ENCODE measurements around the gene EFS.

Gene EFS

DNA sequence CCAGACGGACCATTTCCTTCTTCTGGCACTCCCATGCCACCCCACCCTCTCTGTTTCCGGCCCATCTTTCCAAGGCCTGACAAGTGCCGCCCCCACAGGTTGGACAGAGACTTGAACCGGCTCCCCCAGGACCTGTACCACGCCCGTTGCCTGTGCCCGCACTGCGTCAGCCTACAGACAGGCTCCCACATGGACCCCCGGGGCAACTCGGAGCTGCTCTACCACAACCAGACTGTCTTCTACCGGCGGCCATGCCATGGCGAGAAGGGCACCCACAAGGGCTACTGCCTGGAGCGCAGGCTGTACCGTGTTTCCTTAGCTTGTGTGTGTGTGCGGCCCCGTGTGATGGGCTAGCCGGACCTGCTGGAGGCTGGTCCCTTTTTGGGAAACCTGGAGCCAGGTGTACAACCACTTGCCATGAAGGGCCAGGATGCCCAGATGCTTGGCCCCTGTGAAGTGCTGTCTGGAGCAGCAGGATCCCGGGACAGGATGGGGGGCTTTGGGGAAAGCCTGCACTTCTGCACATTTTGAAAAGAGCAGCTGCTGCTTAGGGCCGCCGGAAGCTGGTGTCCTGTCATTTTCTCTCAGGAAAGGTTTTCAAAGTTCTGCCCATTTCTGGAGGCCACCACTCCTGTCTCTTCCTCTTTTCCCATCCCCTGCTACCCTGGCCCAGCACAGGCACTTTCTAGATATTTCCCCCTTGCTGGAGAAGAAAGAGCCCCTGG, 10.7 kb upstream of the EFS start:
- TF ChIP-seq, protein P1, sequence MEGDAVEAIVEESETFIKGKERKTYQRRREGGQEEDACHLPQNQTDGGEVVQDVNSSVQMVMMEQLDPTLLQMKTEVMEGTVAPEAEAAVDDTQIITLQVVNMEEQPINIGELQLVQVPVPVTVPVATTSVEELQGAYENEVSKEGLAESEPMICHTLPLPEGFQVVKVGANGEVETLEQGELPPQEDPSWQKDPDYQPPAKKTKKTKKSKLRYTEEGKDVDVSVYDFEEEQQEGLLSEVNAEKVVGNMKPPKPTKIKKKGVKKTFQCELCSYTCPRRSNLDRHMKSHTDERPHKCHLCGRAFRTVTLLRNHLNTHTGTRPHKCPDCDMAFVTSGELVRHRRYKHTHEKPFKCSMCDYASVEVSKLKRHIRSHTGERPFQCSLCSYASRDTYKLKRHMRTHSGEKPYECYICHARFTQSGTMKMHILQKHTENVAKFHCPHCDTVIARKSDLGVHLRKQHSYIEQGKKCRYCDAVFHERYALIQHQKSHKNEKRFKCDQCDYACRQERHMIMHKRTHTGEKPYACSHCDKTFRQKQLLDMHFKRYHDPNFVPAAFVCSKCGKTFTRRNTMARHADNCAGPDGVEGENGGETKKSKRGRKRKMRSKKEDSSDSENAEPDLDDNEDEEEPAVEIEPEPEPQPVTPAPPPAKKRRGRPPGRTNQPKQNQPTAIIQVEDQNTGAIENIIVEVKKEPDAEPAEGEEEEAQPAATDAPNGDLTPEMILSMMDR (IDR thresholded peaks at IDR 0.05; ENCODE audit: borderline replicate concordance, control extremely low read depth, extremely low read depth, insufficient read depth, missing control alignments): no peak
- in situ Hi-C loops (cut with MboI; ENCODE audit: low sequenced_read_pairs, unreplicated experiment): no loop called here

DNA sequence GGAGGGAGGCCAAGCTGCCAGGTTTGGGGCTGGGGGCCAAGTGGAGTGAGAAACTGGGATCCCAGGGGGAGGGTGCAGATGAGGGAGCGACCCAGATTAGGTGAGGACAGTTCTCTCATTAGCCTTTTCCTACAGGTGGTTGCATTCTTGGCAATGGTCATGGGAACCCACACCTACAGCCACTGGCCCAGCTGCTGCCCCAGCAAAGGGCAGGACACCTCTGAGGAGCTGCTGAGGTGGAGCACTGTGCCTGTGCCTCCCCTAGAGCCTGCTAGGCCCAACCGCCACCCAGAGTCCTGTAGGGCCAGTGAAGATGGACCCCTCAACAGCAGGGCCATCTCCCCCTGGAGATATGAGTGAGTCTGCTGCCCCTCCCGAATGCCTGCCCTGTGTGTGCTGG, 8.1 kb upstream of the EFS start:
- TF ChIP-seq, protein P1 (IDR thresholded peaks at IDR 0.05; ENCODE audit: borderline replicate concordance, control extremely low read depth, extremely low read depth, insufficient read depth, missing control alignments): no peak
- no peak for DNase-seq (ENCODE audit: low spot score)
- in situ Hi-C loops (cut with MboI; ENCODE audit: low sequenced_read_pairs, unreplicated experiment): no loop called here

More for the DNA sequence above, 10.7 kb upstream of the EFS start:
- DNase-seq (ENCODE audit: low spot score): no peak

DNA sequence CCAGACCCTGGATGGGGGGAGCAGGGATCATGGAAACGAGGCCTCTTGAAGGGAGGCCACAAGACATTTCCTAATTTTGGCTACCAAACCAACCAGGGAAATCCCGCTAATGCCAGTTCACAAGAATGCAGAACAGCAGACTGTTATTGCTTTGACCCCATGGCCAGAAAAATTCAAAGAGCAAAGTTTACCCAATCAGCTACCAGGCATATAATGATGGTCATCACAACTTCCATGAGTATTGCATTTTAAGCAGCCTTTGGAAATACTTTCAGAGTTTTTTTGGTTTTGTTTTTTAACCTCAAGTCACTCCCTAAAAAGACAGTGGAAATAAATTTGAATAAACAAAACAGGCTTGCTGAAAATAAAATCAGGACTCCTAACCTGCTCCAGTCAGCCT, 7.5 kb upstream of the EFS start, which contains the start of gene IL25:
TSS of gene IL25 (plus strand) at position 301 of the 400 bp plus-strand sequence.
- in situ Hi-C loops (cut with MboI; ENCODE audit: low sequenced_read_pairs, unreplicated experiment): no loop called here
- no peak for DNase-seq (ENCODE audit: low spot score)
- TF ChIP-seq, protein P1 (IDR thresholded peaks at IDR 0.05; ENCODE audit: borderline replicate concordance, control extremely low read depth, extremely low read depth, insufficient read depth, missing control alignments): no peak

DNA sequence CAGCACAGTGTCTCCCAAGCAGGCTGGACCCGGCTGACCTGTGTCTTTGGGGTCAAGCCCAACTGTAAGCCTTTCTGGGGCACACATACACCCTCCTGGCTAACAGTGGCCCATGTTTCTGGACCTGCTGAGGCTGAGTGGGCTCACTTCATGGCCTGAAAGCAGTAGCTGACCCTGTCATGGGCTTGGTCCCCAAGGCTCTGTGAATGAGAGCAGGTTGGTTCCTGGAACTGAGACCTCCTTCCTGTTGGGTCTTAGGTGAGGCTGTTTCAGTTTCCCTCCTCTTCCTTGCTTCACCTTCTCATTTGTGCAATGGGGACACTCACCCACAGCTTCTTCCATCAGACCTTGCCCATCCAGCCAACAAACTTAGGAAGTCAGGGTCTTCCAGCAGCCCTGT, 6.9 kb upstream of the EFS start:
- TF ChIP-seq, protein P1 (IDR thresholded peaks at IDR 0.05; ENCODE audit: borderline replicate concordance, control extremely low read depth, extremely low read depth, insufficient read depth, missing control alignments): no peak
- in situ Hi-C loops (cut with MboI; ENCODE audit: low sequenced_read_pairs, unreplicated experiment): no loop called here
- no peak for DNase-seq (ENCODE audit: low spot score)

DNA sequence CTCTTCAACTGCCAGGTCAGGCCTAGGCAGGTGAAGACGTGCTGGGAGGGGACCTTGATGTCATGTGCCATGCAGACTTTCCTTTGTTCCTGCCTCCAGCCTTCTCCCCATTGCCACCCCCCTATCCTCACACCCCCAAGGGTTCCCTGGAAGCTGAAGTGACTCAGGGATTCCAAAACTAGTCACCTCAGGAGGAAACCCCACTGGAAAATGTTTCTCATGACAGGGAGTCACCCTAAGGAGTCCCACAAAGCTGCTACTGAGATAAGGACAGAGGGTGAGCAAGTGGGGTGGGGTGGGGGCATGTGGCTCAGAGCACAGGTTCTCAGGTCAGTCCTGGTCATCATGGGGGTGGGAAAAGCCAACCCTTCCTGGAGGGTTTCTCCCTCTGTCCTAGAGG, 5.2 kb upstream of the EFS start:
- in situ Hi-C loops (cut with MboI; ENCODE audit: low sequenced_read_pairs, unreplicated experiment): no loop called here
- TF ChIP-seq, protein P1 (IDR thresholded peaks at IDR 0.05; ENCODE audit: borderline replicate concordance, control extremely low read depth, extremely low read depth, insufficient read depth, missing control alignments): no peak
- DNase-seq (ENCODE audit: low spot score): no peak

DNA sequence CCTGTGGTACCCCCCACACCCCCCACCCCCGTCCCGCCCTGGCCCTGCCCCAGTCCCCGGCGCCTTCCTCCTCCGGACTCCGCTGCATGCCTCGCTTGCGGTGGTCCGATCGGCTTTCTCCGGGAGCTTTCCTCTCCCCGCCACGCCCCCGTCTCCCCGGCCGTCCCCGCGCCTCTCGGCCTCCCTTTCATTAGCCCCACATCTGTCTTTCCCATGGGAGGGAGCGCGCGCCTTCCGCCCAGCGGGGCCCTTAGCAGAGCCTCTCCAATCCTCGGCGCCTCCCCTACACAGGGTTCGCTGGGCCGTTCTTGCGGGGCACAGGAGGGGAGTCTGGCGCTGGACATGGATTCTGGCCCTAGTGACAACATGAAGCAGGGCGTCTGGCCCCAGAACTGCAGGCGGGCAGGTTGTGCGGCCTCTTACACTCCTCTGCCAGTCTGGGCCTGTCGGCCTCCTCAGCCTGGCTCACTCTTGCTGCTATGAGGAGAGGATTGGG, 1.5 kb upstream of the EFS start:
- in situ Hi-C loops (cut with MboI; ENCODE audit: low sequenced_read_pairs, unreplicated experiment): no loop called here
- no peak for DNase-seq (ENCODE audit: low spot score)
- TF ChIP-seq, protein P1 (IDR thresholded peaks at IDR 0.05; ENCODE audit: borderline replicate concordance, control extremely low read depth, extremely low read depth, insufficient read depth, missing control alignments): no peak
